ENCODE data around the gene VWA2. TPM values are rescaled to one million over a fixed set of nuclear protein-coding genes. Genes with fewer than 3 reads are reported as not detected.

The VWA2 gene
- total RNA-seq, 6 experiments from 2014 or later = 0.07 TPM; not detected in 5

DNA sequence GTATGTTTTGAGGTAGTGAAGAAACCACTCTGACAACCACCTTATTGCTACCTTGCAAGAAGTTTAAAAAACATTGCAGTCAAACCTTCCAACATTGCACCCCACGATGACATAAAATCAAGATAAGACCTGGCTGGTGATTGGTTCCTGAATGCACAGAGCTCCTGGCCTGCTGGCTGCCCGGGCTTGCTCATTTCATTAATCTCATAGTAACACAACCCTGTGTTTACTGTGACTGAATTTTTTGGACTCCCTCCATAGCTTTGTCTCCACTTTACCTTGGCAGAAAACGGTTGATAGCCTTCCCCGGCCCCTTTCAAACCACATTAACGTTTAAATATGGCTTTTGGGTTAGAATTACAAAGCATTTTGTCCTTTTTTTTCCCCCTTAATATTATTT is 27.5 kb downstream of the VWA2 start:
- no peak overlapping the region for H3K27ac Mint-ChIP-seq
- peaks cover 6% of the 10 kb centered on the region for H3K27me3 Mint-ChIP-seq (ENCODE audit: insufficient read depth)
- H3K4me1 Mint-ChIP-seq (ENCODE audit: low read depth) = peaks cover 34% of the 10 kb centered on the region
- peak; percentile 37 for DNase-seq
- no peaks in the 10 kb centered on the region for H3K9me3 Mint-ChIP-seq
- no peak for TF ChIP-seq CTCF (IDR thresholded peaks at IDR 0.05)
- no peak overlapping the region for H3K4me3 Mint-ChIP-seq
- H3K36me3 Mint-ChIP-seq (ENCODE audit: low read depth) = no peaks in the 10 kb centered on the region

DNA sequence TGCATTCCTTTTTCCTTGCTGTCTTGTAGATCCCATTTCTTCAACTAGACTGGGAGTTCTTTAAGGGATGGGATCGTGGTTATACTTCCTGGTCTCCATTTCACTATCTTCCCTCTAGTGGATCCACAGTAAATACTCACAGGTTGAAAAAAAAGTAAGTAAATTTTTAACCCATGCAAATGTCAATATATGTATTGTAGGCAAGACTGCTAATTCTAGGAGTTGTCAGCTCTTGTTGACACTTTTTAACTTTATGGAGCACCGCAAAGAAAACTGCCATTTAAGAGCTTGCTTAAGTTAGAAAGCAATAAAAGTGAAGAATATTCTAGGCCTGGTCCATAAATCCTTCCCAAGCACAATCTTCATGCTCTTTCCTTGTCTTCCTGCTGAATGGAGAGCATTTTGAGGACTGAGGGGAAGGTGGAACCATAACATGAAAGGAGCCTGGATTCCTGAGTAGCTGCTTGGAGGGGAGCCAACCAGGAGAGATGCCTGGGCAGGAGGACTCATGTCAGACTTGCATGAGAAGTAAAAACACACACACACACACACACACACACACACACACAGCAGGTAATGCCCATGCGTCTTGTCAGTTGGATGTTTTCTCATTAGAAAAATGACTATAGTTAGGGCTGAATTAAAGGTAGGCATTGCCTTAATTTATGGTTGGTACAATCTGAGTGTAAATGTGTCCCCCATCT is 32.2 kb downstream of the VWA2 start:
- no peak for DNase-seq
- Mint-ChIP-seq H3K27ac (peak overlapping the region; percentile 39; the same call in 1 of the 2 replicates), H3K36me3 (ENCODE audit: low read depth) (no peaks in the 10 kb centered on the region), H3K4me1 (ENCODE audit: low read depth) (peaks cover 29% of the 10 kb centered on the region), H3K4me3 (no peak overlapping the region), H3K27me3 (ENCODE audit: insufficient read depth) (peaks cover 6% of the 10 kb centered on the region), H3K9me3 (no peaks in the 10 kb centered on the region)
- TF ChIP-seq CTCF (IDR thresholded peaks at IDR 0.05) = no peak

DNA sequence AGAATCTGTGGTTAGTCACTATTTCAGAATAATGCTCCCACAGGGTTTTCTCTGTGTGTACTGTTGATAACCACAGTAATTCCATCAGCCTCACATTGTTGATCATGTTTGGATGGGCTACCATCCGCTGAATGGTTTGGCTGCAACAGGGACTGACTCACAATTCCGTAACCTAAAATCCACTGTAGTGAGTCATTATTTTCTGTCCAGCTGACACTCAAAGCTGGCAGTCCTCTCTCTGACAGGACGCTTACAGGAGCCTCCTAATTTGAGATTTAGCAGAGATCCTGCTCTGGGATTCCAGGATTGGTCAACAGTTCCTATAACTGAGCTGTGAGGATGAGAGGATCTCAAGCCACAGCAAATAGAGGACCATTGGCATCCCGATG is 32.7 kb downstream of the VWA2 start:
- no peak overlapping the region for H3K27ac Mint-ChIP-seq
- no peaks in the 10 kb centered on the region for H3K9me3 Mint-ChIP-seq
- peak; percentile 94 for DNase-seq
- no peaks in the 10 kb centered on the region for H3K36me3 Mint-ChIP-seq (ENCODE audit: low read depth)
- TF ChIP-seq CTCF (IDR thresholded peaks at IDR 0.05) = no peak
- peaks cover 24% of the 10 kb centered on the region for H3K4me1 Mint-ChIP-seq (ENCODE audit: low read depth)
- no peak overlapping the region for H3K4me3 Mint-ChIP-seq
- H3K27me3 Mint-ChIP-seq (ENCODE audit: insufficient read depth) = peaks cover 6% of the 10 kb centered on the region

DNA sequence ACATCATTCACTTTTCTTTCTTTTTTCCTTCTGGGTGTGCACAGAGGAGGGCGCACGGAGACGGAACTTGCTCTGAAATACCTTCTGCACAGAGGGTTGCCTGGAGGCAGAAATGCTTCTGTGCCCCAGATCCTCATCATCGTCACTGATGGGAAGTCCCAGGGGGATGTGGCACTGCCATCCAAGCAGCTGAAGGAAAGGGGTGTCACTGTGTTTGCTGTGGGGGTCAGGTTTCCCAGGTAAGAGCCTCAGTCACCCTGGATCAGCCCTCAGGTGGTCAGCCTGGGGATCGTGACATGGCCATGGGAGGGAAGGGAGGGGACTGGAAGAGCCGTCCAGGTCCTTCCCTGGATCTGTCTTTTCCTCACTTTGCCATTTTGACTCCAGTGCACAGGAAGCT is 33.6 kb downstream of the VWA2 start:
- Mint-ChIP-seq H3K27ac (no peak overlapping the region), H3K9me3 (no peaks in the 10 kb centered on the region), H3K36me3 (ENCODE audit: low read depth) (no peaks in the 10 kb centered on the region), H3K4me3 (no peak overlapping the region), H3K4me1 (ENCODE audit: low read depth) (peaks cover 23% of the 10 kb centered on the region), H3K27me3 (ENCODE audit: insufficient read depth) (peaks cover 6% of the 10 kb centered on the region)
- no peak for TF ChIP-seq CTCF (IDR thresholded peaks at IDR 0.05)
- no peak for DNase-seq

GRCh38 chr10:114273910-114274309 is 34.9 kb downstream of the VWA2 start:
- TF ChIP-seq CTCF (IDR thresholded peaks at IDR 0.05) = no peak
- no peak for DNase-seq
- peaks cover 23% of the 10 kb centered on the region for H3K4me1 Mint-ChIP-seq (ENCODE audit: low read depth)
- H3K4me3 Mint-ChIP-seq = no peak overlapping the region
- no peaks in the 10 kb centered on the region for H3K9me3 Mint-ChIP-seq
- H3K27me3 Mint-ChIP-seq (ENCODE audit: insufficient read depth) = peaks cover 8% of the 10 kb centered on the region
- H3K27ac Mint-ChIP-seq = no peak overlapping the region
- no peaks in the 10 kb centered on the region for H3K36me3 Mint-ChIP-seq (ENCODE audit: low read depth)

Data from HFFc6 (cell line).